Measurements from ENCODE around the gene UGT1A5. TPM values are rescaled to one million over a fixed set of nuclear protein-coding genes. Genes with fewer than 3 reads are reported as not detected.

Gene UGT1A5
- total RNA-seq, 1 donor: not detected

DNA sequence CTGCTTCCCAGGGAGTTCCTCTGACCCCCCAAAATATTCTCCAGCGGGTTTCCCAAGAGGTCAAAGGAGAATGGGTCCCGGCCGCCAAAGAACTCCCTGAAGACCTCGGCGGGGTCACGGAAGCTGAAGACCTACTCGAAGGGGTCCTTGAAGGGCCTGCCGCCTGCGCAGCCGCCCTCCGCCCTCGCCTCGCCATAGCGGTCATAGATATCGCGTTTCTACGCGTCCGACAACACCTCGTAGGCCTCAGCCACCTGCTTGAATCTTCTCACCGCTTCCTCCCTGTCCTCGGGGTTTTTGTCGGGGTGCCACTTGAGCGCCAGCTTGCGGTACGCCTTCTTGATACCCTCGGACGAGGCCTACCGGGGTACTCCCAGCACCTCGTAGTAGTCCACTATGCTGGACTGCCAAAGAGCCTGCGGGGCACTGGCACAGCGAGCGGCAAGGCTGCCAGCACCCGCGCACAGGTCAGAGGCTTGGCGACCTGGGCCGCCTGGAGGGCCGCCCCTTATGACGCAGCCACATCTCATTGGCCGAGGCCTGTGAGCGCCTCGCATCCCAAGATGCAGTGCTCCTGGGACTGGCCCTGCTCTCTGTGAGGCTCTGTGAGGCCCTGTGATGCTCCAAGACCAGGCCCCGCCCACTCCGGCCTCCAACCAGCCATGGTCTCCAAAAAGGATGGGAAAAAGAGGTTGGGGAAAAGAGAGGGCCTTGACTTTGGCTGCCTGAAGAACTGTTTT is 42.3 kb downstream of the UGT1A5 start:
- no peak overlapping the region for H3K27ac ChIP-seq (ENCODE audit: low read depth, low read length)
- H3K9me3 ChIP-seq (ENCODE audit: low read depth, low read length): peaks cover 3% of the 10 kb centered on the region
- H2AFZ ChIP-seq (ENCODE audit: low read length): no peak overlapping the region

DNA sequence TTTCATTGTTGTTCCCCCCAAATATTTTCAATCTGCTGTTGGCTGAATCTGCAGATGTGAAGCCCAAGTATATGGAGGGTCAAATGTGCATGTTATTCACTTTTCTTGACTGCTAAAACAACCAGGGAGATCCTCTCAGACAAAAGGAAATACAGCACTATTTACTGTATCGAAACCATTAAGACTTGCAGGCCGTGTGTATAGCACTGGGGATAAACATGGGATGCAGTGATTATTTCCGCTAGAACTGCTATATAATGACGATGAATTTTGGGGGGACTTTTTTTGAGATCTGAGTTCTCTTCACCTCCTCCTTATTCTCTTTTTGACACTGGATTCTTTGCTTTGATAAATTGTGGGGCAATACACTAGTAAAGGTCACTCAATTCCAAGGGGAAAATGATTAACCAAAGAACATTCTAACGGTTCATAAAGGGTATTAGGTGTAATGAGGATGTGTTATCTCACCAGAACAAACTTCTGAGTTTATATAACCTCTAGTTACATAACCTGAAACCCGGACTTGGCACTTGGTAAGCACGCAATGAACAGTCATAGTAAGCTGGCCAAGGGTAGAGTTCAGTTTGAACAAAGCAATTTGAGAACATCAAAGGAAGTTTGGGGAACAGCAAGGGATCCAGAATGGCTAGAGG is 43.8 kb downstream of the UGT1A5 start:
- no peak overlapping the region for H2AFZ ChIP-seq (ENCODE audit: low read length)

More for the DNA sequence above, 42.3 kb downstream of the UGT1A5 start:
- no peak for DNase-seq (ENCODE audit: insufficient read length, low spot score, missing footprints)
- Histone ChIP-seq H3K4me2 (ENCODE audit: insufficient read depth, low read length) (no peak overlapping the region), H3K4me1 (ENCODE audit: insufficient read depth, low read length) (peaks cover 5% of the 10 kb centered on the region), H3K79me2 (ENCODE audit: insufficient read depth, low read length) (no peaks in the 10 kb centered on the region), H3K4me3 (ENCODE audit: insufficient read depth, low read length) (no peak overlapping the region), H4K20me1 (ENCODE audit: insufficient read depth, low read length) (no peaks in the 10 kb centered on the region), H3K36me3 (ENCODE audit: insufficient read depth, low read length) (no peaks in the 10 kb centered on the region), H3K27me3 (ENCODE audit: insufficient read depth, low read length) (peaks cover 3% of the 10 kb centered on the region)
- TF ChIP-seq, protein P1, sequence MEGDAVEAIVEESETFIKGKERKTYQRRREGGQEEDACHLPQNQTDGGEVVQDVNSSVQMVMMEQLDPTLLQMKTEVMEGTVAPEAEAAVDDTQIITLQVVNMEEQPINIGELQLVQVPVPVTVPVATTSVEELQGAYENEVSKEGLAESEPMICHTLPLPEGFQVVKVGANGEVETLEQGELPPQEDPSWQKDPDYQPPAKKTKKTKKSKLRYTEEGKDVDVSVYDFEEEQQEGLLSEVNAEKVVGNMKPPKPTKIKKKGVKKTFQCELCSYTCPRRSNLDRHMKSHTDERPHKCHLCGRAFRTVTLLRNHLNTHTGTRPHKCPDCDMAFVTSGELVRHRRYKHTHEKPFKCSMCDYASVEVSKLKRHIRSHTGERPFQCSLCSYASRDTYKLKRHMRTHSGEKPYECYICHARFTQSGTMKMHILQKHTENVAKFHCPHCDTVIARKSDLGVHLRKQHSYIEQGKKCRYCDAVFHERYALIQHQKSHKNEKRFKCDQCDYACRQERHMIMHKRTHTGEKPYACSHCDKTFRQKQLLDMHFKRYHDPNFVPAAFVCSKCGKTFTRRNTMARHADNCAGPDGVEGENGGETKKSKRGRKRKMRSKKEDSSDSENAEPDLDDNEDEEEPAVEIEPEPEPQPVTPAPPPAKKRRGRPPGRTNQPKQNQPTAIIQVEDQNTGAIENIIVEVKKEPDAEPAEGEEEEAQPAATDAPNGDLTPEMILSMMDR (IDR thresholded peaks at IDR 0.05; ENCODE audit: extremely low read depth, low read depth, low read length): no peak

DNA sequence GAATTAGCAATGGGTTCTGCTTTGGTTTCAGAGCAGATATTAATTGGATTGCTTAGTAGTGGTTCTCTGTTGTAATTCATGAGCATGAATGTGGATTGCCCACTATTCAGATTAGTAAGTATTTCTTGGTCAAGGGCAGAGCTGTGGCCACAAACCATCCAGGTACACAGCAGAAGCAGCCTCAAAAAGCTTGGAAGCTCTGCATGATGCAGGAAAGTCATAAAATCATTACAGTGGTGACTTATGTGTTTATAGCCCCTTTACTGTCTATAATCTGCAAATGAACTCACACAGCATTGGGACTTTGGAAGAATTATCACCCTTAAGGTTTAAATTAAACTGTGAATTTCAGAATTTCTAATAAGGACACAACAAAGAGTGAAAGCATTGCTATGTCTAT is 45.4 kb downstream of the UGT1A5 start:
- DNase-seq (ENCODE audit: insufficient read length, low spot score, missing footprints): no peak
- Histone ChIP-seq H3K36me3 (ENCODE audit: insufficient read depth, low read length) (no peaks in the 10 kb centered on the region), H2AFZ (ENCODE audit: low read length) (no peak overlapping the region), H3K4me1 (ENCODE audit: insufficient read depth, low read length) (peaks cover 12% of the 10 kb centered on the region), H3K4me2 (ENCODE audit: insufficient read depth, low read length) (no peak overlapping the region), H3K79me2 (ENCODE audit: insufficient read depth, low read length) (no peaks in the 10 kb centered on the region), H4K20me1 (ENCODE audit: insufficient read depth, low read length) (no peaks in the 10 kb centered on the region), H3K27ac (ENCODE audit: low read depth, low read length) (no peak overlapping the region), H3K4me3 (ENCODE audit: insufficient read depth, low read length) (no peak overlapping the region), H3K9me3 (ENCODE audit: low read depth, low read length) (no peaks in the 10 kb centered on the region), H3K27me3 (ENCODE audit: insufficient read depth, low read length) (peaks cover 3% of the 10 kb centered on the region)
- TF ChIP-seq, protein P1 (IDR thresholded peaks at IDR 0.05; ENCODE audit: extremely low read depth, low read depth, low read length): no peak

More for the DNA sequence above, 43.8 kb downstream of the UGT1A5 start:
- DNase-seq (ENCODE audit: insufficient read length, low spot score, missing footprints): no peak
- TF ChIP-seq, protein P1 (IDR thresholded peaks at IDR 0.05; ENCODE audit: extremely low read depth, low read depth, low read length): no peak
- Histone ChIP-seq H4K20me1 (ENCODE audit: insufficient read depth, low read length) (no peaks in the 10 kb centered on the region), H3K27ac (ENCODE audit: low read depth, low read length) (no peak overlapping the region), H3K79me2 (ENCODE audit: insufficient read depth, low read length) (no peaks in the 10 kb centered on the region), H3K4me2 (ENCODE audit: insufficient read depth, low read length) (no peak overlapping the region), H3K9me3 (ENCODE audit: low read depth, low read length) (no peaks in the 10 kb centered on the region), H3K4me1 (ENCODE audit: insufficient read depth, low read length) (peaks cover 9% of the 10 kb centered on the region), H3K27me3 (ENCODE audit: insufficient read depth, low read length) (peaks cover 3% of the 10 kb centered on the region), H3K36me3 (ENCODE audit: insufficient read depth, low read length) (no peaks in the 10 kb centered on the region), H3K4me3 (ENCODE audit: insufficient read depth, low read length) (no peak overlapping the region)

DNA sequence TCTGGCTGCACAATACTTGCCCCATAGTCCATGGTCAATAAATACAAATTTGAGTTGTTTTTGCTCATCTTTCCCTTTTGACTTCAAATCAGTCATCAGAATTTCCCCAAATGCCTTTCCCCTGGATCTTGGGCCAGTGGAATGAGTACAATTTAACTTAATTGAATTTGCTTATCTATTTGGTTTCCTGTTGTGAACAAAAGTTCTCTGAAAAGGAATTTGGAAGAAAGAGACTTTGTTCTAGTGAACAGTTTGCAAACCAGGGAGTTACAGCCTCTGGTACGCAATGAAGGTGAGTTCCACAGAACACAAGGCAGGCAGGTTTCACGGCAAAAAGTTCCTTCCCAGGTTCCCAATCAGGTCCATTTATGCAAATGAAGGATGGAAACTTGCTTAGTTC is 46.1 kb downstream of the UGT1A5 start:
- H3K4me2 ChIP-seq (ENCODE audit: insufficient read depth, low read length): no peak overlapping the region
- no peak overlapping the region for H3K27ac ChIP-seq (ENCODE audit: low read depth, low read length)
- no peaks in the 10 kb centered on the region for H4K20me1 ChIP-seq (ENCODE audit: insufficient read depth, low read length)
- no peaks in the 10 kb centered on the region for H3K9me3 ChIP-seq (ENCODE audit: low read depth, low read length)
- TF ChIP-seq, protein P1 (IDR thresholded peaks at IDR 0.05; ENCODE audit: extremely low read depth, low read depth, low read length): no peak
- no peak overlapping the region for H3K4me3 ChIP-seq (ENCODE audit: insufficient read depth, low read length)
- DNase-seq (ENCODE audit: insufficient read length, low spot score, missing footprints): no peak
- H3K79me2 ChIP-seq (ENCODE audit: insufficient read depth, low read length): no peaks in the 10 kb centered on the region
- no peaks in the 10 kb centered on the region for H3K27me3 ChIP-seq (ENCODE audit: insufficient read depth, low read length)
- no peak overlapping the region for H2AFZ ChIP-seq (ENCODE audit: low read length)
- peaks cover 18% of the 10 kb centered on the region for H3K4me1 ChIP-seq (ENCODE audit: insufficient read depth, low read length)
- no peaks in the 10 kb centered on the region for H3K36me3 ChIP-seq (ENCODE audit: insufficient read depth, low read length)
